Hypothalamus (tissue), 51 donors: ENCODE data around the gene OMG.
"Not testable (repeated sequence)": the region's sequence is repeated elsewhere in the genome, so short reads cannot be mapped to it uniquely, and the experiment has no call there.

Source experiments
- DNase-seq, 51 donors: peaks; one replicate each; lab custom pipeline; 2025; lab: John Stamatoyannopoulos, UW

OMG gene

GRCh38 chr17:31297090-31297489 is at the start of gene OMG:
OMG (minus strand) TSS chr17:31297239; CDS start chr17:31296331, 908 bp downstream.
- DNase-seq, result peak in 38 of 51 donors; percentile 12 to 87 (median 48)

GRCh38 chr17:31345191-31345747 is 48.2 kb upstream of the OMG start:
- DNase-seq, result not testable (repeated sequence)

- DNase-seq, result peak in 2 of 51 donors; percentile 8 to 14
Measured at GRCh38 chr17:31339906-31340661, 43.0 kb upstream of the OMG start.

GRCh38 chr17:31329221-31329620 is 32.2 kb upstream of the OMG start:
- DNase-seq, result no peak

- DNase-seq, result no peak
Measured at GRCh38 chr17:31328160-31328535, 31.1 kb upstream of the OMG start.

- DNase-seq, result no peak
Measured at GRCh38 chr17:31327534-31328159, 30.6 kb upstream of the OMG start.

GRCh38 chr17:31323551-31323950 is 26.5 kb upstream of the OMG start:
- DNase-seq, result no peak

- DNase-seq, result no peak
Measured at GRCh38 chr17:31321966-31322365, 24.9 kb upstream of the OMG start.

GRCh38 chr17:31321481-31321880 is 24.4 kb upstream of the OMG start, which contains the start of gene EVI2A:
EVI2A (minus strand) TSS chr17:31321622; CDS start chr17:31319013, 2,609 bp downstream.
- DNase-seq, result peak in 25 of 51 donors; percentile 3 to 66 (median 27)

- DNase-seq, result peak in 2 of 51 donors; percentile 43 to 53
Measured at GRCh38 chr17:31320791-31321190, 23.8 kb upstream of the OMG start.

GRCh38 chr17:31320241-31320640 is 23.2 kb upstream of the OMG start:
- DNase-seq, result no peak

- DNase-seq, result peak in 2 of 51 donors; percentile 58 to 78
Measured at GRCh38 chr17:31318851-31319661, 22.0 kb upstream of the OMG start.

- peak in 37 of 51 donors; percentile 6 to 85 (median 61) for DNase-seq
Measured at GRCh38 chr17:31318298-31318801, 21.3 kb upstream of the OMG start.

- DNase-seq, result no peak
Measured at GRCh38 chr17:31314782-31315100, 17.7 kb upstream of the OMG start.

- no peak for DNase-seq
Measured at GRCh38 chr17:31313982-31314781, 17.1 kb upstream of the OMG start, which contains the start of gene EVI2B. EVI2B (minus strand) TSS chr17:31314054; CDS start chr17:31305609, 8,445 bp downstream.

GRCh38 chr17:31312223-31312622 is 15.2 kb upstream of the OMG start:
- DNase-seq, result not testable (repeated sequence)

GRCh38 chr17:31311526-31311925 is 14.5 kb upstream of the OMG start:
- DNase-seq, result no peak

- DNase-seq, result no peak
Measured at GRCh38 chr17:31310886-31311285, 13.8 kb upstream of the OMG start.

GRCh38 chr17:31310260-31310659 is 13.2 kb upstream of the OMG start:
- DNase-seq, result peak in 1 of 51 donors; percentile 16

GRCh38 chr17:31309556-31309955 is 12.5 kb upstream of the OMG start:
- DNase-seq, result no peak
